WTC11 (cell line): ENCODE results near the gene STRADB.
"Not testable (repeated sequence)": the region's sequence is repeated elsewhere in the genome, so short reads cannot be mapped to it uniquely, and the experiment has no call there.

ENCODE experiments used
- CREB1 ChIP-seq: sonication (generic); formaldehyde crosslinking; IDR thresholded peaks from 2 replicates; pipeline ENCODE4 v1.8.0; 2023; ENCODE audit warnings: mild to moderate bottlenecking, missing genetic modification reagents
- CTCF ChIP-seq: fragments of 200-600 bp; IDR thresholded peaks from 2 replicates; pipeline ENCODE4 v1.8.0; 2022; ENCODE audit warnings: antibody characterized with exemption
- IRF1 ChIP-seq: sonication (generic); formaldehyde crosslinking; IDR thresholded peaks from 2 replicates; pipeline ENCODE4 v1.8.0; 2023; ENCODE audit warnings: missing genetic modification reagents
- IRF2 ChIP-seq: sonication (generic); formaldehyde crosslinking; IDR thresholded peaks from 2 replicates; pipeline ENCODE4 v1.8.0; 2022; ENCODE audit warnings: low read depth, missing genetic modification reagents, borderline replicate concordance
- MLX ChIP-seq: sonication (generic); formaldehyde crosslinking; IDR thresholded peaks from 2 replicates; pipeline ENCODE4 v1.8.1; 2023; ENCODE audit warnings: mild to moderate bottlenecking, missing genetic modification reagents, moderate library complexity
- RELA ChIP-seq: sonication (generic); formaldehyde crosslinking; IDR thresholded peaks from 2 replicates; pipeline ENCODE4 v1.8.1; 2022; ENCODE audit warnings: missing genetic modification reagents, mild to moderate bottlenecking, borderline replicate concordance
- ZNF671 ChIP-seq: fragments of 250-450 bp; sonication (Bioruptor Pico); IDR thresholded peaks from 2 replicates; pipeline ENCODE4 v1.8.0; 2021; ENCODE audit warnings: mild to moderate bottlenecking

GRCh38 chr2:201430322-201430721, 21.2 kb upstream of the STRADB start:
- not testable (repeated sequence) for TF ChIP-seq ZNF671 (CRISPR knock-in tag); MLX; CTCF; IRF1 (CRISPR knock-in tag); CREB1 (CRISPR knock-in tag); RELA; IRF2 (CRISPR knock-in tag)
